ENCODE results near the gene LIMD2.
A peak's percentile ranks its signal among the peaks of the same experiment; 100 is the strongest.
"Not testable (repeated sequence)": the region's sequence is repeated elsewhere in the genome, so short reads cannot be mapped to it uniquely, and the experiment has no call there.

Gene LIMD2

GRCh38 chr17:63699638-63700527, at the start of gene LIMD2:
Gene LIMD2 (minus strand): TSS chr17:63700125. CDS start chr17:63699298, 827 bp downstream.
- DNase-seq: peak; percentile 90

GRCh38 chr17:63741408-63742173, 41.7 kb upstream of the LIMD2 start, which contains the start of gene STRADA:
Gene STRADA (minus strand): TSS chr17:63741799. CDS start chr17:63728369, 13,430 bp downstream.
- DNase-seq: peak; percentile 99

- DNase-seq: no peak
These were observed 41.1 kb upstream of the LIMD2 start for GRCh38 chr17:63741143-63741407.

GRCh38 chr17:63740464-63741142, 40.7 kb upstream of the LIMD2 start:
- DNase-seq: no peak

GRCh38 chr17:63735691-63736090, 35.8 kb upstream of the LIMD2 start:
- no peak for DNase-seq

GRCh38 chr17:63722403-63722802, 22.5 kb upstream of the LIMD2 start:
- no peak for DNase-seq

- DNase-seq: not testable (repeated sequence)
These were observed 20.3 kb upstream of the LIMD2 start for GRCh38 chr17:63720194-63720593.

- no peak for DNase-seq
These were observed 19.1 kb upstream of the LIMD2 start for GRCh38 chr17:63718988-63719387.

- DNase-seq: no peak
These were observed 16.5 kb upstream of the LIMD2 start for GRCh38 chr17:63716426-63716825.

- DNase-seq: no peak
These were observed 14.8 kb upstream of the LIMD2 start for GRCh38 chr17:63714550-63715277.

GRCh38 chr17:63709110-63709509, 9.2 kb upstream of the LIMD2 start:
- DNase-seq: no peak

GRCh38 chr17:63707151-63707550, 7.2 kb upstream of the LIMD2 start:
- no peak for DNase-seq

GRCh38 chr17:63706336-63707082, 6.6 kb upstream of the LIMD2 start:
- DNase-seq: no peak

- no peak for DNase-seq
These were observed 5.7 kb upstream of the LIMD2 start for GRCh38 chr17:63705657-63706056.

GRCh38 chr17:63704836-63705235, 4.9 kb upstream of the LIMD2 start:
- no peak for DNase-seq

- no peak for DNase-seq
These were observed 4.3 kb upstream of the LIMD2 start for GRCh38 chr17:63704259-63704576.

GRCh38 chr17:63703556-63704258, 3.8 kb upstream of the LIMD2 start:
- no peak for DNase-seq

- DNase-seq: no peak
These were observed 3.1 kb upstream of the LIMD2 start for GRCh38 chr17:63703029-63703428.

GRCh38 chr17:63702721-63703015, 2.7 kb upstream of the LIMD2 start:
- no peak for DNase-seq

- DNase-seq: peak; percentile 85
These were observed 2.2 kb upstream of the LIMD2 start for GRCh38 chr17:63701868-63702720.

GRCh38 chr17:63701456-63701820, 1.5 kb upstream of the LIMD2 start:
- no peak for DNase-seq
